Measurements from ENCODE around the gene LARP6.
A peak's percentile ranks its signal among the peaks of the same experiment; 100 is the strongest.
"Not testable (repeated sequence)": the region's sequence is repeated elsewhere in the genome, so short reads cannot be mapped to it uniquely, and the experiment has no call there.

Gene LARP6

GRCh38 chr15:70853973-70854665, at the start of gene LARP6:
Gene LARP6, minus strand, starts transcription at chr15:70854157. Its CDS starts 69 bp downstream, at chr15:70854088.
- DNase-seq = no peak
- TF ChIP-seq POLR2A (IDR thresholded peaks at IDR 0.05; ENCODE audit: low read length) (no peak), GATA1 (IDR thresholded peaks at IDR 0.05; ENCODE audit: low read depth, low read length) (no peak)

GRCh38 chr15:70902107-70902506, 48.1 kb upstream of the LARP6 start:
- no peak for TF ChIP-seq GATA1 (IDR thresholded peaks at IDR 0.05; ENCODE audit: low read depth, low read length)
- TF ChIP-seq POLR2A (IDR thresholded peaks at IDR 0.05; ENCODE audit: low read length) = no peak
- peak in 1 of 2 experiments; percentile 2 for DNase-seq

- no peak for TF ChIP-seq POLR2A (IDR thresholded peaks at IDR 0.05; ENCODE audit: low read length)
- no peak for TF ChIP-seq GATA1 (IDR thresholded peaks at IDR 0.05; ENCODE audit: low read depth, low read length)
- DNase-seq = peak; percentile 48 to 50
Observed at GRCh38 chr15:70892912-70893560, 39.1 kb upstream of the LARP6 start.

- peak; percentile 86 to 88 for DNase-seq
- TF ChIP-seq POLR2A (IDR thresholded peaks at IDR 0.05; ENCODE audit: low read length) = peak; percentile 6
- TF ChIP-seq GATA1 (IDR thresholded peaks at IDR 0.05; ENCODE audit: low read depth, low read length) = no peak
Observed at GRCh38 chr15:70892002-70892911, 38.3 kb upstream of the LARP6 start, which contains the start of the genes LRRC49 and THAP10. Gene LRRC49, plus strand, starts transcription at chr15:70892826. Its CDS starts 69 bp downstream, at chr15:70892895. Gene THAP10, minus strand, starts transcription at chr15:70892433. Its CDS starts 161 bp downstream, at chr15:70892272.

GRCh38 chr15:70882361-70882760, 28.4 kb upstream of the LARP6 start:
- no peak for DNase-seq
- TF ChIP-seq GATA1 (IDR thresholded peaks at IDR 0.05; ENCODE audit: low read depth, low read length) (no peak), POLR2A (IDR thresholded peaks at IDR 0.05; ENCODE audit: low read length) (no peak)

GRCh38 chr15:70880781-70881180, 26.8 kb upstream of the LARP6 start:
- TF ChIP-seq GATA1 (IDR thresholded peaks at IDR 0.05; ENCODE audit: low read depth, low read length) (no peak), POLR2A (IDR thresholded peaks at IDR 0.05; ENCODE audit: low read length) (no peak)
- no peak for DNase-seq

GRCh38 chr15:70879401-70879800, 25.4 kb upstream of the LARP6 start:
- no peak for DNase-seq
- TF ChIP-seq GATA1 (IDR thresholded peaks at IDR 0.05; ENCODE audit: low read depth, low read length) (no peak), POLR2A (IDR thresholded peaks at IDR 0.05; ENCODE audit: low read length) (no peak)

GRCh38 chr15:70876683-70877082, 22.7 kb upstream of the LARP6 start:
- DNase-seq = no peak

GRCh38 chr15:70876011-70876410, 22.1 kb upstream of the LARP6 start:
- no peak for DNase-seq
- TF ChIP-seq GATA1 (IDR thresholded peaks at IDR 0.05; ENCODE audit: low read depth, low read length) = no peak
- TF ChIP-seq POLR2A (IDR thresholded peaks at IDR 0.05; ENCODE audit: low read length) = no peak

More at GRCh38 chr15:70876683-70877082, 22.7 kb upstream of the LARP6 start:
- no peak for TF ChIP-seq GATA1 (IDR thresholded peaks at IDR 0.05; ENCODE audit: low read depth, low read length)
- TF ChIP-seq POLR2A (IDR thresholded peaks at IDR 0.05; ENCODE audit: low read length) = no peak

- TF ChIP-seq POLR2A (IDR thresholded peaks at IDR 0.05; ENCODE audit: low read length) (no peak), GATA1 (IDR thresholded peaks at IDR 0.05; ENCODE audit: low read depth, low read length) (no peak)
- no peak for DNase-seq
Observed at GRCh38 chr15:70875001-70875782, 21.2 kb upstream of the LARP6 start.

- no peak for DNase-seq
- TF ChIP-seq GATA1 (IDR thresholded peaks at IDR 0.05; ENCODE audit: low read depth, low read length) = no peak
- no peak for TF ChIP-seq POLR2A (IDR thresholded peaks at IDR 0.05; ENCODE audit: low read length)
Observed at GRCh38 chr15:70873232-70874054, 19.5 kb upstream of the LARP6 start.

GRCh38 chr15:70871490-70871889, 17.5 kb upstream of the LARP6 start:
- not testable (repeated sequence) for DNase-seq
